ENCODE measurements around the gene GGA2. TPM values are rescaled to one million over a fixed set of nuclear protein-coding genes. Genes with fewer than 3 reads are reported as not detected.

Gene GGA2
- total RNA-seq, 6 experiments from 2014 or later: 28.1 to 38.0 (median 35.7) TPM

DNA sequence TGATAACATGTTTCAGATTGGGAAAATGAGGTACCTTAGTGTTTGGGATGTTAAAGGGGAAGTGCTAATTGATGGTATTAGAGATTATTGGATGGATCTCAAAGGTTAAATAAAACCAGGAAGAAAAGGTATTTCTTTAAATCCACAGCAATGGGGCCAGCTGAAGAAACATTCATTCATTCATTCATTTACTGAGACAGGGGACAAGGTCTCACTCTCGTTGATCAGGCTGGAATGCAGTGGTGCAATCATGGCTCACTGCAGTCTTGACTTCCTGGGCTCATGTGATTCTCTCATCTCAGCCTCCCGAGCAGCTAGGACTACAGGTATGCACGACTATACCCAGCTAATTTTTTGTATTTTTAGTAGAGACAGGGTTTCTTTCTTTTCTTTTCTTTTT, 27.1 kb upstream of the GGA2 start:
- H3K36me3 Mint-ChIP-seq (ENCODE audit: low read depth): peaks cover 16% of the 10 kb centered on the region; the same call in 1 of the 2 replicates
- no peak for TF ChIP-seq CTCF (IDR thresholded peaks at IDR 0.05)
- H3K27ac Mint-ChIP-seq: peak overlapping the region; percentile 40
- no peaks in the 10 kb centered on the region for H3K9me3 Mint-ChIP-seq
- H3K4me1 Mint-ChIP-seq (ENCODE audit: low read depth): peaks cover 31% of the 10 kb centered on the region
- H3K4me3 Mint-ChIP-seq: no peak overlapping the region
- DNase-seq: no peak
- H3K27me3 Mint-ChIP-seq (ENCODE audit: insufficient read depth): no peaks in the 10 kb centered on the region; the same call in 1 of the 2 replicates

DNA sequence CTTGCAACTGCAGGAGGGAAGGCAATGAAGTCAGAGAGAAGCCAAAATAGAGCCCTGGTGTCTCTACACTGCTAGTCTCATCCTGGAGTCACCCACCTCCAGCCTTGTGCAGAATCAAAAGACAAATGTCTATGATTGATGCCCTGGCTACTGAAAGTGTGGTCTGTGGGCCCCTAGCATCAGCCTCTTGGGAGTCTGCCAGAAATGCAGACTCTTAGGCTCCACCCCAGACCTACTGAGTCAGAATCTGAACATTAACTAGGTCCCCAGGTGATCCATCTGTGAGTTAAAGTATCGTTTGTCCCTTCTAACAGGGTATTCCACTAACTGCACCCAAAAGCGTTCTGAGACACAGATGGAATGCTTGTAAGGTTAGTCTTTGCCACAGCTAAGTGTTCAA, 25.6 kb upstream of the GGA2 start:
- Mint-ChIP-seq H3K4me1 (ENCODE audit: low read depth) (peaks cover 31% of the 10 kb centered on the region), H3K27me3 (ENCODE audit: insufficient read depth) (no peaks in the 10 kb centered on the region; the same call in 1 of the 2 replicates), H3K36me3 (ENCODE audit: low read depth) (peaks cover 12% of the 10 kb centered on the region; the same call in 1 of the 2 replicates), H3K9me3 (no peaks in the 10 kb centered on the region), H3K27ac (no peak overlapping the region; the same call in 1 of the 2 replicates), H3K4me3 (no peak overlapping the region)
- DNase-seq: no peak
- TF ChIP-seq CTCF (IDR thresholded peaks at IDR 0.05): no peak

DNA sequence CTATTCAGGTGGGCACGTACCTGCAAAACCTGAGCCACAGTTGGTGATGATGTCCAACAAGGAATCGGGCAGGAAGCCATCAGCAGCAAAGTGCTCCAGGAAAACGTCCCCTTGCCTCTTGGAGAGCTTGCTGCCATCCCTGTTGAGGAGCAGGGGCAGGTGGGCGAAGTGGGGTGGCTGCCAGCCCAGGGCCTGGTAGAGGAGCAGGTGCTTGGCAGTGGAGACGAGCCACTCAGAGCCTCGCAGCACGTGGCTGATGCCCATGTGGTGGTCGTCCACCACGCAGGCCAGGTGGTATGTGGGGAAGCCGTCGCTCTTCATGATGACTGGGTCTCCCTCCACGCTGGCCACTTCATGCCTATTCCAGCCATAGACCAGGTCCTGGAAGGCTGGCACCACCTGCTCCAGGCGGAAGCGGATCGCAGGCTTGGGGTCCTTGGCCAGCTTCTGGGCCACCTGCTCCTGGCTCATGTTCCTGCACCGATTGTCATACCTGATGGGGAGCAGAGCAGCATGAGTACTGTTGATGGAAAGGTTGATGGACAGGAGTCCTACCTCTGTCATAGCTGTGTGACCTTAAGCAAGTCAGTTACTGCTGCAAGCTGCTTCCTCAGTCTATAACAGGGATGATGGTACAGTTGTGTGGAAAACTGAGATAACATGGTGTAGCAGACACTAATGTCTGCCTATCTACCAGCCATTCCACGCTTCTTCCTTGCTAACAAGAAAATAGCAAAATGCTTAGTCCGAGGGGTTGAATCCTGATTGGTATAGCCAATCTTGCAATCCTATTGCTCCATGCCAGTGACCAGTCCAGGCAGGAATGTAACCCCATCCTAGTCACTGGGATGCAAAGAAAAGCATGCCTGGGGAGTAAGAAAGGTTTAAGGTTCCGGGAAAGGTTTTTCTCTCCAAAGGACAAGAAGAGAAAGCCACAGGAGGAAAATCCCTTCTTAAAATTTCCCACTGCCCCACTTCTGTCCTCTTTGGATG, 24.9 kb upstream of the GGA2 start:
- no peak for TF ChIP-seq CTCF (IDR thresholded peaks at IDR 0.05)
- DNase-seq: no peak
- H3K36me3 Mint-ChIP-seq (ENCODE audit: low read depth): peaks cover 11% of the 10 kb centered on the region; the same call in 1 of the 2 replicates
- no peak overlapping the region for H3K4me3 Mint-ChIP-seq
- peaks cover 31% of the 10 kb centered on the region for H3K4me1 Mint-ChIP-seq (ENCODE audit: low read depth)
- H3K27me3 Mint-ChIP-seq (ENCODE audit: insufficient read depth): no peaks in the 10 kb centered on the region
- no peak overlapping the region; the same call in 1 of the 2 replicates for H3K27ac Mint-ChIP-seq
- no peaks in the 10 kb centered on the region for H3K9me3 Mint-ChIP-seq

GRCh38 chr16:23532448-23532847, 22.2 kb upstream of the GGA2 start:
- H3K4me1 Mint-ChIP-seq (ENCODE audit: low read depth): peaks cover 15% of the 10 kb centered on the region
- H3K27me3 Mint-ChIP-seq (ENCODE audit: insufficient read depth): no peaks in the 10 kb centered on the region
- no peak for DNase-seq
- no peaks in the 10 kb centered on the region for H3K9me3 Mint-ChIP-seq
- no peak overlapping the region for H3K27ac Mint-ChIP-seq
- H3K4me3 Mint-ChIP-seq: no peak overlapping the region
- no peak for TF ChIP-seq CTCF (IDR thresholded peaks at IDR 0.05)
- peaks cover 10% of the 10 kb centered on the region; the same call in 1 of the 2 replicates for H3K36me3 Mint-ChIP-seq (ENCODE audit: low read depth)

DNA sequence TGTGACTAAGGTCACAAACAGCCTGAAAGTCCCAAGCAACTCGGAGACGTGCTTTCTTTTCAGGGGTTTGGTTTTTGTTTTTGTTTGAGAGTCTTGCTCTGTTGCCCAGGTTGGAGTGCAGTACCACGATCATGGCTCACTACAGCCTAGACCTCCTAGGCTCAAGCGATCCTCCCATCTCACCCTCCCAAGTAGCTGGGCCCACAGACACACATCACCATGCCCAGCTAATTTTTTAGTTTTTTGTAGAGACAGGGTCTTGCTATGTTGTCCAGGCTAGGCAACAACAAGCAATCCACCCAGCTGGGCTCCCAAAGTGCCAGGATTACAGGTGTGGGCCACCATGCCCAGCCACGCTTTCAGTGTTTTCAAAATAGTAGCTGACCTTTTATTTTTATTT, 19.8 kb upstream of the GGA2 start:
- Mint-ChIP-seq H3K4me1 (ENCODE audit: low read depth) (no peaks in the 10 kb centered on the region), H3K36me3 (ENCODE audit: low read depth) (peaks cover 10% of the 10 kb centered on the region), H3K9me3 (no peaks in the 10 kb centered on the region), H3K27ac (no peak overlapping the region), H3K27me3 (ENCODE audit: insufficient read depth) (no peaks in the 10 kb centered on the region), H3K4me3 (no peak overlapping the region)
- no peak for TF ChIP-seq CTCF (IDR thresholded peaks at IDR 0.05)
- DNase-seq: no peak

Data from HFFc6 (cell line).